Brain microvascular endothelial cell (primary cell): ENCODE measurements around the gene SLC2A6.
A peak's percentile ranks its signal among the peaks of the same experiment; 100 is the strongest.

Experiments used
- DNase-seq: peaks from one replicate; pipeline ENCODE4 v3.0.0-alpha.2; 2020
- H3K27ac ChIP-seq: fragments of 250-450 bp; sonication (Bioruptor Pico); 2 replicates; pipeline ENCODE4 v1.5.1; 2020; ENCODE audit warnings: mild to moderate bottlenecking, moderate library complexity
- H3K27me3 ChIP-seq: fragments of 250-450 bp; sonication (Bioruptor Pico); replicated peaks from 2 replicates; pipeline ENCODE4 v1.5.1; 2020; ENCODE audit warnings: mild to moderate bottlenecking
- H3K36me3 ChIP-seq: fragments of 250-450 bp; sonication (Bioruptor Pico); replicated peaks from 2 replicates; pipeline ENCODE4 v1.5.1; 2020; ENCODE audit warnings: mild to moderate bottlenecking
- H3K4me3 ChIP-seq: 2 replicates; pipeline ENCODE4 v1.5.1; 2011; ENCODE audit warnings: low read depth, mild to moderate bottlenecking, control low read depth, low read length, moderate library complexity
- CTCF ChIP-seq: IDR thresholded peaks from 2 replicates; pipeline ENCODE4 v1.5.1; 2011; ENCODE audit warnings: low read depth, mild to moderate bottlenecking, moderate library complexity, low read length, control low read depth, inconsistent platforms; ENCODE audit errors: missing control alignments
- in situ Hi-C: cut with HindIII; loops from 2 replicates; pipeline ENCODE4 v1.10.0; 2017; ENCODE audit warnings: low sequenced_read_pairs, low pct_ligation_motif_present

SLC2A6 gene

DNA sequence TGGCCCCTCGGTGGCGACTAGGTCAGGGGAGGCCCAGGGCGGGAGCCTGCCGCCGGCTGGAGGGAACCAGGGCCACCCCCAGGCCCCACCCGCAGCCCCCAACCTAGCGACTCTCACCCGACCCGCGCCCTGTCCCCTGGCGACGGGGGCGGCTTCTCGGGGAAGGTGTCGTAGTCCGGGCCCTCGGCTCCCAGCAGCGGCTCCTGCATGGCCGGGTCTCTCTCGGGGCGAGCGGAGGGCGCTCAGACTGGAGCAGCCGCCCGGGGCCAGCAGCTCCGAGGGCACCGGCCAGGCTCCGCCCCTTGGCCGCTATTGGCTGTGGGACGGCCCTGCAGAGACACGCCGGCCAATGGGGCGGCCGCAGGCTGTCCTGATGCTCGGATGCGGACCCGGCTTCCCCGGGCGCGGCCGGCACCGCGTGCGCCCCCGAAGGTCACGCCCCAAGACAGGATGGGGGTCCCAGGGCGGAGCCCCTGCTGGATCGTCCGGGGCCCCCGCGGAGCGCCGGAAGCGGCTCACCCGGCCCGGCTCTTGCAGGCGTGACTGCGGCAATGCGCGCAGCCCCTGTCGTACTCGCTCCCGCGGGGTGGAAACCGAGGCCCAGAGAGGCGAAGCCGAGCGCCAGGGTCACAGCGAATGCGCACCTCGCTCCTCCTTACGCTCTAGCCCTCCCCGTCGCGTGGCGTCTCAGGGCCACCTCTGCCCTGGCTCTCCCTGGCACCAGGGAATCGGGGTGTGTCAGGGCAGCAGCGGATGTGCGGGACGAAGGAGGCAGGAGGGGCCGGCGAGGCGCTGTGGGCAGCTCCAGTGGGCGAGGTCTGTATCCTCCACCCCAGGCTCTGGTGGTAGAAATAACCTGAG, at the start of gene SLC2A6:
TSS of gene SLC2A6 (minus strand) at position 249 of the 861 bp plus-strand sequence. CDS start at position 209, 40 bp downstream.
- DNase-seq, result peak; percentile 59
- H3K4me3 ChIP-seq, result peak within 1 kb of the TSS; percentile 71
- H3K27me3 ChIP-seq, result no peaks in the 10 kb centered on the region
- H3K36me3 ChIP-seq, result peaks cover 30% of the 10 kb centered on the region
- no peak for TF ChIP-seq CTCF
- H3K27ac ChIP-seq, result peak within 1 kb of the TSS; percentile 57
- in situ Hi-C loops, result no loop called here

- no peak for TF ChIP-seq CTCF
- in situ Hi-C loops, result no loop called here
- Histone ChIP-seq H3K27ac (no peak overlapping the region), H3K36me3 (no peaks in the 10 kb centered on the region), H3K4me3 (no peak overlapping the region), H3K27me3 (peaks cover 17% of the 10 kb centered on the region)
- DNase-seq, result no peak
Observed at GRCh38 chr9:133528001-133528875, 49.3 kb upstream of the SLC2A6 start.

GRCh38 chr9:133527444-133527920, 48.6 kb upstream of the SLC2A6 start:
- H3K27me3 ChIP-seq, result peaks cover 17% of the 10 kb centered on the region
- in situ Hi-C loops, result no loop called here
- no peak overlapping the region for H3K4me3 ChIP-seq
- TF ChIP-seq CTCF, result no peak
- no peaks in the 10 kb centered on the region for H3K36me3 ChIP-seq
- DNase-seq, result no peak
- H3K27ac ChIP-seq, result no peak overlapping the region

DNA sequence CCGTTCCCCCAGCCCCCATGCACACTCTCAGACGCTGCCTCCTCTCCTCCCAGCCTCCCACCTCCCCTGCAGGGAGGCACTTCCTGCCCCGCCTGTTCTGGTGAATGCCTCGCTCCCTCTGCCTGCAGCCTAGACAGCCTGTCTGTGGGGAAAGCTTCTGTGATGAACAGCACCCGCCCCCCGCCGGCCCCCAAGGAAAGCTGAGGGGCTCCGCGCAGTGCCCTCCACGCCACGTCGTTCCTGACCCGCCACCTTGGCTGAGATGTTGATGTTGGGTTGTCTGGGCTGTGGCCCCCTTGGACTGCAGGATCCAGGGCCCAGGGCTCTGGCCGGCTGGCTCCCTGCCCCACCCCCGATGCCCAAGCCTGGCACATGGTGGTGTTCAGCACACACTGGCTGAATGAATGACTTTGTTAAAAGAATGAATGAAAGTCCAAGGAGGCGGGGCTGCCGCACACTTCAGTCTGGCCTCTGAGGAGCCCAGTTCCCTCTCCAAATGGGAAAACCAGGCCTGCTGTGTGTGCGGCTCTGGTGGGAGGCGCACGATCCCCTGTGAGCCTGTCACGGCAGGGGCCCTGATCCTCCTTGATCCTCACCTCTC, 47.9 kb upstream of the SLC2A6 start:
- DNase-seq, result no peak
- in situ Hi-C loops, result no loop called here
- Histone ChIP-seq H3K36me3 (no peaks in the 10 kb centered on the region), H3K27ac (no peak overlapping the region), H3K4me3 (no peak overlapping the region), H3K27me3 (peaks cover 17% of the 10 kb centered on the region)
- TF ChIP-seq CTCF, result no peak

GRCh38 chr9:133525677-133526076, 46.8 kb upstream of the SLC2A6 start:
- no peak for DNase-seq
- no peak for TF ChIP-seq CTCF
- Histone ChIP-seq H3K36me3 (no peaks in the 10 kb centered on the region), H3K27me3 (peaks cover 17% of the 10 kb centered on the region), H3K4me3 (no peak overlapping the region), H3K27ac (no peak overlapping the region)
- in situ Hi-C loops, result no loop called here
